Mesenchymal stem cell (in vitro differentiated cells and primary cell): ENCODE results near the gene SHISA5. TPM values are rescaled to one million over a fixed set of nuclear protein-coding genes. Genes with fewer than 3 reads are reported as not detected.

ENCODE experiments used
- DNase-seq: peaks from one replicate; pipeline ENCODE4 v3.0.0-alpha.2; 2013
- H2AFZ ChIP-seq: one replicate; pipeline ENCODE4 v1.6.1; 2013; ENCODE audit warnings: low read depth, mild to moderate bottlenecking, control low read depth, inconsistent platforms, low read length, moderate library complexity
- H2AK5ac ChIP-seq: 2 replicates; pipeline ENCODE4 v1.6.1; 2013; ENCODE audit warnings: low read length, moderate library complexity, mild to moderate bottlenecking, inconsistent platforms; ENCODE audit not compliant: severe bottlenecking
- H2BK120ac ChIP-seq: one replicate; pipeline ENCODE4 v1.6.1; 2013; ENCODE audit warnings: low read depth, mild to moderate bottlenecking, inconsistent platforms, low read length, moderate library complexity
- H2BK12ac ChIP-seq, 2 experiments: one replicate each; pipeline ENCODE4 v1.6.1; 2013; ENCODE audit warnings: inconsistent platforms in 2 of 2, low read length in 2 of 2, mild to moderate bottlenecking in 2 of 2, moderate library complexity in 2 of 2, control low read depth in 1 of 2
- H2BK15ac ChIP-seq: one replicate; pipeline ENCODE4 v1.6.1; 2013; ENCODE audit warnings: mild to moderate bottlenecking, low read depth, inconsistent platforms; ENCODE audit not compliant: poor library complexity, severe bottlenecking
- H2BK5ac ChIP-seq: 2 replicates; pipeline ENCODE4 v1.6.1; 2013; ENCODE audit warnings: low read depth, mild to moderate bottlenecking, low read length, control low read depth, inconsistent platforms; ENCODE audit not compliant: poor library complexity, severe bottlenecking
- H3K14ac ChIP-seq, 2 experiments: one replicate each; pipeline ENCODE4 v1.6.1; 2013; ENCODE audit warnings: inconsistent platforms in 2 of 2, low read length in 2 of 2, control low read depth in 1 of 2, mild to moderate bottlenecking in 1 of 2, moderate library complexity in 1 of 2
- H3K18ac ChIP-seq, 2 experiments: one replicate each; pipeline ENCODE4 v1.6.1; 2013; ENCODE audit warnings: inconsistent platforms in 2 of 2, low read length in 2 of 2, control low read depth in 1 of 2, low read depth in 1 of 2, mild to moderate bottlenecking in 1 of 2
- H3K23ac ChIP-seq, 2 experiments: one replicate each; pipeline ENCODE4 v1.6.1; 2013; ENCODE audit warnings: inconsistent platforms in 2 of 2, low read length in 2 of 2, mild to moderate bottlenecking in 2 of 2, moderate library complexity in 2 of 2, control low read depth in 1 of 2
- H3K27ac ChIP-seq: 2 replicates; pipeline ENCODE4 v1.5.1; 2013; ENCODE audit warnings: mild to moderate bottlenecking, moderate library complexity, low read length, control low read depth, inconsistent platforms; ENCODE audit not compliant: poor library complexity, severe bottlenecking
- H3K27me3 ChIP-seq, 2 experiments: 2 replicates each; pipeline versions ENCODE4 v1.6.1 to v1.7.0; 2013; ENCODE audit warnings: low read length in 2 of 2, mild to moderate bottlenecking in 2 of 2, moderate library complexity in 2 of 2, control low read depth in 1 of 2, inconsistent platforms in 1 of 2; ENCODE audit not compliant: control insufficient read depth in 1 of 2, insufficient read depth in 1 of 2
- H3K36me3 ChIP-seq, 2 experiments: 2 replicates each; pipeline versions ENCODE4 v1.6.1 to v1.7.0; 2013; ENCODE audit warnings: low read length in 2 of 2, control low read depth in 1 of 2, inconsistent platforms in 1 of 2, low read depth in 1 of 2, mild to moderate bottlenecking in 1 of 2; ENCODE audit not compliant: insufficient read depth in 2 of 2, control insufficient read depth in 1 of 2
- H3K4ac ChIP-seq, 2 experiments: one replicate each; pipeline ENCODE4 v1.6.1; 2013; ENCODE audit warnings: inconsistent platforms in 2 of 2, low read length in 2 of 2, mild to moderate bottlenecking in 2 of 2, moderate library complexity in 2 of 2, control low read depth in 1 of 2, low read depth in 1 of 2
- H3K4me1 ChIP-seq: 2 replicates; pipeline ENCODE4 v1.6.1; 2013; ENCODE audit warnings: low read depth, low read length, control low read depth; ENCODE audit not compliant: control insufficient read depth, insufficient read depth
- H3K4me2 ChIP-seq: 2 replicates; pipeline ENCODE4 v1.6.1; 2013; ENCODE audit warnings: low read length, mild to moderate bottlenecking, inconsistent platforms; ENCODE audit not compliant: poor library complexity, severe bottlenecking
- H3K4me3 ChIP-seq, 2 experiments: 2 replicates each; pipeline versions ENCODE4 v1.5.1 to v1.7.0; 2013; ENCODE audit warnings: low read length in 2 of 2, mild to moderate bottlenecking in 2 of 2, control low read depth in 1 of 2, low read depth in 1 of 2; ENCODE audit not compliant: insufficient read depth in 1 of 2
- H3K79me1 ChIP-seq: replicated peaks from 2 replicates; pipeline ENCODE4 v1.6.1; 2013; ENCODE audit warnings: mild to moderate bottlenecking, control low read depth, low read length, inconsistent platforms; ENCODE audit not compliant: poor library complexity, severe bottlenecking
- H3K9ac ChIP-seq: 2 replicates; pipeline ENCODE4 v1.7.0; 2013; ENCODE audit warnings: mild to moderate bottlenecking, low read length, moderate library complexity
- H3K9me3 ChIP-seq: 2 replicates; pipeline ENCODE4 v1.7.0; 2013; ENCODE audit warnings: mild to moderate bottlenecking, low read length; ENCODE audit not compliant: control insufficient read depth
- H4K8ac ChIP-seq: one replicate; pipeline ENCODE4 v1.6.1; 2013; ENCODE audit warnings: inconsistent platforms, mild to moderate bottlenecking, low read length, moderate library complexity
- H4K91ac ChIP-seq: one replicate; pipeline ENCODE4 v1.6.1; 2013; ENCODE audit warnings: mild to moderate bottlenecking, low read length, inconsistent platforms
- whole genome bisulfite sequencing: methylation state at CpG from one replicate; pipeline ENCODE4 v1.1.7; 2013; ENCODE audit warnings: mixed read lengths; 5-methylcytosine and 5-hydroxymethylcytosine counted together
- small RNA-seq: library from polyadenylated mRNA; stranded (forward); fragments of <200 nt; extraction: miRNeasy Mini kit (QIAGEN cat#:217004); gene quantifications from one replicate; pipeline ENCODE3, GENCODE V24; 2013; ENCODE audit warnings: low read depth

The SHISA5 gene

DNA sequence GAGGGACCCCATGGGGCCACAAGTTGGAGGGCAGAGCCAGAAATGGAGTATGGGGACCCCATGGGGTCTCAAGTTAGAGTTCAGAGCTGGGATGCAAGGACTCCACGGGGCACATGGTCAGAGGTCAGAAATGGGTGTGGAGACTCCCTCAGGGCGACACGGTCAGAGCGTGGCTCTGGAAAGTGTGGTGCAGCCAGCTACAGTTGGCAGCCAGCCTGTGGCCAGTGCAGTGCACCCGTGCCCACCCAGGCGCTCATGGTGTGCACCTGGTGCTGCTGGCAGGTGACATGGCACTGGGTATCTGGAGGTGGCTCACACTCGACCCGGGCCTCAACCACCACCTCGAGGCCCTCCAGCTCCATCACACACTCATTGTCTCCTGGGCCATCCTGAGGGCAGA, 85.3 kb downstream of the SHISA5 start:
- no peak overlapping the region for H3K18ac ChIP-seq
- H2BK15ac ChIP-seq, result no peak overlapping the region
- no peak overlapping the region for H3K4me3 ChIP-seq
- no peaks in the 10 kb centered on the region for H3K27me3 ChIP-seq
- H3K79me1 ChIP-seq, result peaks cover 41% of the 10 kb centered on the region
- DNase-seq, result no peak
- H3K4me1 ChIP-seq, result peaks cover 3% of the 10 kb centered on the region
- no peak overlapping the region for H2BK5ac ChIP-seq
- H2AK5ac ChIP-seq, result no peak overlapping the region
- no peak overlapping the region for H3K4me2 ChIP-seq
- H3K4ac ChIP-seq, result no peak overlapping the region
- H3K9me3 ChIP-seq, result no peaks in the 10 kb centered on the region
- H2BK120ac ChIP-seq, result no peak overlapping the region
- H3K9ac ChIP-seq, result no peak overlapping the region
- H3K23ac ChIP-seq, result no peak overlapping the region
- H2AFZ ChIP-seq, result no peak overlapping the region
- H2BK12ac ChIP-seq, result no peak overlapping the region
- no peak overlapping the region for H3K14ac ChIP-seq
- no peak overlapping the region for H4K91ac ChIP-seq
- H4K8ac ChIP-seq, result no peak overlapping the region
- H3K27ac ChIP-seq, result no peak overlapping the region
- H3K36me3 ChIP-seq, result peaks cover 52 to 93% of the 10 kb centered on the region in 2 experiments
- WGBS, result 98% methylated on average over 9 of the region's 9 CpGs

DNA sequence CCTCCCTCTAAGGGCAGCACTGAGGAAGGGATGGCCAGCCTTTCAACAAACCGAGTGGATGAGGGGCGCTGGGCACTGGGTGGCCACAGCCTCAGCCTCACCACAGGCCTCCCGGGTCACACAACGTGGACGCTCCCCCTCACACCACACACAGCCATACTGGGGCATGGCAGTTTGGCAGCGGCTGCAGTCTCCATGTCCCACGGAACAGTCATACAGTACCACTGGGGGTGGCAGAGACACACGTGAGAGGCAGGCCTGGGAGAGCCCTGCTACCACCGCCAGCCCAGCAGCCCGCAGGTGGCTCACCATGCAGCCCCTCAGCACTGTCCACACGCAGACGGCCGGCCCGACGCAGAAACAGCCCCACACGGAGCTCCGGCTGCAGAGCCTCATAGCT, 85.8 kb downstream of the SHISA5 start:
- no peak overlapping the region for H2BK12ac ChIP-seq
- no peaks in the 10 kb centered on the region for H3K9me3 ChIP-seq
- no peak overlapping the region for H4K8ac ChIP-seq
- no peak overlapping the region for H2AK5ac ChIP-seq
- H3K36me3 ChIP-seq, result peaks cover 57 to 93% of the 10 kb centered on the region in 2 experiments
- no peak overlapping the region for H3K4ac ChIP-seq
- no peak overlapping the region for H3K9ac ChIP-seq
- no peak overlapping the region for H3K4me2 ChIP-seq
- DNase-seq, result no peak
- no peak overlapping the region for H3K18ac ChIP-seq
- no peak overlapping the region for H2BK15ac ChIP-seq
- H2BK5ac ChIP-seq, result no peak overlapping the region
- peaks cover 3% of the 10 kb centered on the region for H3K4me1 ChIP-seq
- no peak overlapping the region for H3K27ac ChIP-seq
- no peak overlapping the region for H3K23ac ChIP-seq
- H3K79me1 ChIP-seq, result peaks cover 37% of the 10 kb centered on the region
- H3K27me3 ChIP-seq, result no peaks in the 10 kb centered on the region
- H2AFZ ChIP-seq, result no peak overlapping the region
- WGBS, result 96% methylated on average over 17 of the region's 17 CpGs
- no peak overlapping the region for H4K91ac ChIP-seq
- H2BK120ac ChIP-seq, result no peak overlapping the region
- peak overlapping the region in 1 of 2 experiments; percentile 41 for H3K14ac ChIP-seq
- H3K4me3 ChIP-seq, result no peak overlapping the region

Small RNA genes lying within 50 kb of the gene (small RNA-seq; reads per million reads assigned to genes)
- not detected for gene MIR6823
